Sigmoid colon (tissue), 4 donors: Measurements from ENCODE around the gene ALOX12B.

Experiments
- POLR2AphosphoS5 ChIP-seq, 4 donors: sonication (generic); formaldehyde crosslinking; IDR thresholded peaks; one replicate each; pipeline ENCODE4 v1.6.1; 2017; ENCODE audit warnings: antibody characterized with exemption in 4 of 4
- TF ChIP-seq, protein P1 (sequence below), 4 experiments: fragments of 450-650 bp in 3 of 4; fragments of 200-600 bp in 1 of 4; IDR thresholded peaks; one replicate each; pipeline ENCODE4 v1.5.1; 2016 to 2019; ENCODE audit warnings: antibody characterized with exemption in 4 of 4, mild to moderate bottlenecking in 3 of 4, moderate library complexity in 2 of 4

- peak in 1 of 4 donors; percentile 28 for TF ChIP-seq POLR2AphosphoS5 (IDR thresholded peaks at IDR 0.05)
- TF ChIP-seq, protein P1, sequence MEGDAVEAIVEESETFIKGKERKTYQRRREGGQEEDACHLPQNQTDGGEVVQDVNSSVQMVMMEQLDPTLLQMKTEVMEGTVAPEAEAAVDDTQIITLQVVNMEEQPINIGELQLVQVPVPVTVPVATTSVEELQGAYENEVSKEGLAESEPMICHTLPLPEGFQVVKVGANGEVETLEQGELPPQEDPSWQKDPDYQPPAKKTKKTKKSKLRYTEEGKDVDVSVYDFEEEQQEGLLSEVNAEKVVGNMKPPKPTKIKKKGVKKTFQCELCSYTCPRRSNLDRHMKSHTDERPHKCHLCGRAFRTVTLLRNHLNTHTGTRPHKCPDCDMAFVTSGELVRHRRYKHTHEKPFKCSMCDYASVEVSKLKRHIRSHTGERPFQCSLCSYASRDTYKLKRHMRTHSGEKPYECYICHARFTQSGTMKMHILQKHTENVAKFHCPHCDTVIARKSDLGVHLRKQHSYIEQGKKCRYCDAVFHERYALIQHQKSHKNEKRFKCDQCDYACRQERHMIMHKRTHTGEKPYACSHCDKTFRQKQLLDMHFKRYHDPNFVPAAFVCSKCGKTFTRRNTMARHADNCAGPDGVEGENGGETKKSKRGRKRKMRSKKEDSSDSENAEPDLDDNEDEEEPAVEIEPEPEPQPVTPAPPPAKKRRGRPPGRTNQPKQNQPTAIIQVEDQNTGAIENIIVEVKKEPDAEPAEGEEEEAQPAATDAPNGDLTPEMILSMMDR (IDR thresholded peaks at IDR 0.05) = peak; percentile 90 to 95 (median 90)
Observed at GRCh38 chr17:8118769-8119580, 31.5 kb upstream of the ALOX12B start.
